Nephron progenitor cell (in vitro differentiated cells): ENCODE data around the gene CHRM2.

ENCODE experiments used
- DNase-seq: peaks from one replicate; pipeline ENCODE4 v3.0.0; 2021
- H3K27ac Mint-ChIP-seq: 2 replicates; pipeline ENCODE4 v1.8.0; 2021; ENCODE audit warnings: mild to moderate bottlenecking, moderate library complexity, mixed read lengths
- H3K27me3 Mint-ChIP-seq: 2 replicates; pipeline ENCODE4 v1.8.0; 2021; ENCODE audit warnings: mild to moderate bottlenecking, low read depth, mixed read lengths; ENCODE audit not compliant: poor library complexity
- H3K36me3 Mint-ChIP-seq: 2 replicates; pipeline ENCODE4 v1.8.0; 2021; ENCODE audit warnings: low read depth, mixed read lengths
- H3K4me1 Mint-ChIP-seq: 2 replicates; pipeline ENCODE4 v1.8.0; 2021; ENCODE audit warnings: mixed read lengths
- H3K4me3 Mint-ChIP-seq: 2 replicates; pipeline ENCODE4 v1.8.0; 2021; ENCODE audit warnings: mild to moderate bottlenecking, moderate library complexity, mixed read lengths
- H3K9me3 Mint-ChIP-seq: 2 replicates; pipeline ENCODE4 v1.8.0; 2021; ENCODE audit warnings: mild to moderate bottlenecking, moderate library complexity, mixed read lengths
- TF ChIP-seq, protein P1 (sequence below): fragments of 200-600 bp; sonication (generic); IDR thresholded peaks from 2 replicates; pipeline ENCODE4 v1.5.0; 2021; ENCODE audit warnings: antibody characterized with exemption

Gene CHRM2

DNA sequence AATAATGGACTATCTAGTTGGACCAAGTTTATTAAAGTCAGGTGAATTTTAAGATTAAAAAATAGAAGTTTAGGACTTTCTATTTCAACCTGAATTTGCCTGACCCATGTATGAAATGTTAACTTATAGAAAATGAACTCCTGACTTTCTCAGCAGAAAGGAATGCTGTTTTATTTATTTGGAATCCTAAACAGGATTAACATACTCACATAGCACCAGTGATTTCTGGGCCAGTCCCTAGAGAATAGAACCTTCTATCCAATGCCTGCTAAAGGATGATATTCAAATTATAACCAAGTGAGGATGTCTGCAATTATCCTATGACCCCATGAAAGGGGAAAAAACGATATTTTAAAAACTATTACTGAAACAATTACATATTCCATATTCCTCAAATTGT lies 148.8 kb downstream of the CHRM2 start:
- Mint-ChIP-seq H3K27me3 (peaks cover 3% of the 10 kb centered on the region), H3K27ac (no peak overlapping the region), H3K36me3 (no peaks in the 10 kb centered on the region), H3K4me1 (no peaks in the 10 kb centered on the region), H3K9me3 (no peaks in the 10 kb centered on the region), H3K4me3 (no peak overlapping the region)
- no peak for DNase-seq
- TF ChIP-seq, protein P1, sequence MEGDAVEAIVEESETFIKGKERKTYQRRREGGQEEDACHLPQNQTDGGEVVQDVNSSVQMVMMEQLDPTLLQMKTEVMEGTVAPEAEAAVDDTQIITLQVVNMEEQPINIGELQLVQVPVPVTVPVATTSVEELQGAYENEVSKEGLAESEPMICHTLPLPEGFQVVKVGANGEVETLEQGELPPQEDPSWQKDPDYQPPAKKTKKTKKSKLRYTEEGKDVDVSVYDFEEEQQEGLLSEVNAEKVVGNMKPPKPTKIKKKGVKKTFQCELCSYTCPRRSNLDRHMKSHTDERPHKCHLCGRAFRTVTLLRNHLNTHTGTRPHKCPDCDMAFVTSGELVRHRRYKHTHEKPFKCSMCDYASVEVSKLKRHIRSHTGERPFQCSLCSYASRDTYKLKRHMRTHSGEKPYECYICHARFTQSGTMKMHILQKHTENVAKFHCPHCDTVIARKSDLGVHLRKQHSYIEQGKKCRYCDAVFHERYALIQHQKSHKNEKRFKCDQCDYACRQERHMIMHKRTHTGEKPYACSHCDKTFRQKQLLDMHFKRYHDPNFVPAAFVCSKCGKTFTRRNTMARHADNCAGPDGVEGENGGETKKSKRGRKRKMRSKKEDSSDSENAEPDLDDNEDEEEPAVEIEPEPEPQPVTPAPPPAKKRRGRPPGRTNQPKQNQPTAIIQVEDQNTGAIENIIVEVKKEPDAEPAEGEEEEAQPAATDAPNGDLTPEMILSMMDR: no peak

DNA sequence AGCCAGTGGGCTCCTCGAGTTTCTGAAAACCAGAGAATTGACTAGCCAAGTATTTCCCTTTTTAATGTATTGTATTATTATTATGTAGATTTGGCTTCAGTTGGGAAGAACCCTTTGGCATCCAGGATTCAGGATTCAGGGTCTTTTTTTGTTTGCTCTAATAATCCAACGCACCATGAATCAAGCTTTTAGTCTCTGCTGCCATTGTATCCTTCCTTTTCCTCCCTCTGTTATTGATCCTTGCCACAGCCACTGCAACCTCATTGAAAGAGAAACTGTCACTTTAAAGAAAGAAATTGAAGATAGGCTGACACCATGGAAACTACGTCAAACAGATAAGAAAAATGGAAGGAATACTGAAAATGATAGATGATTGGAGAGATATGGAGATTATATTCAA lies 150.0 kb downstream of the CHRM2 start:
- Mint-ChIP-seq H3K4me1 (no peaks in the 10 kb centered on the region), H3K36me3 (no peaks in the 10 kb centered on the region), H3K27me3 (peaks cover 3% of the 10 kb centered on the region), H3K9me3 (no peaks in the 10 kb centered on the region), H3K4me3 (no peak overlapping the region), H3K27ac (no peak overlapping the region)
- no peak for DNase-seq
- TF ChIP-seq, protein P1: no peak

DNA sequence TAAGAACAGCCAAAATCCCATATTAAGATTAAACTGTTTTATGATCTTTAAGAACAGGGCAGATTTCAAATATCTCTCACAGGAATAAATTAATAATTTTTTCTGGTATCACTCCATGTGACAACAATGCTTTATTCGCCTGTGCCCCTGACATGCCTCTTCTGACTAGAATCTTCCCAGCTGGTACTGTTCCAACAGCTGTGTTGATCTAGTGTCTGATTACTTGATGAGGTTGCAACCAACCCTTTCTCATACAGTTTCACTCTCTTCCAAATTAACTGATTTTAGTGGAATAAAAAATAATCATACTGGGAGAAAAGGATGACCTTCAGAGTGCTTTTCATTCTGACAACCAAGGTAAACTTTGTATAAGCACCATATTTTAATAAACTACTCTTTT lies 151.9 kb downstream of the CHRM2 start:
- TF ChIP-seq, protein P1: no peak
- Mint-ChIP-seq H3K36me3 (no peaks in the 10 kb centered on the region), H3K27ac (no peak overlapping the region), H3K4me3 (no peak overlapping the region), H3K27me3 (peaks cover 3% of the 10 kb centered on the region), H3K9me3 (no peaks in the 10 kb centered on the region), H3K4me1 (no peaks in the 10 kb centered on the region)
- DNase-seq: no peak

DNA sequence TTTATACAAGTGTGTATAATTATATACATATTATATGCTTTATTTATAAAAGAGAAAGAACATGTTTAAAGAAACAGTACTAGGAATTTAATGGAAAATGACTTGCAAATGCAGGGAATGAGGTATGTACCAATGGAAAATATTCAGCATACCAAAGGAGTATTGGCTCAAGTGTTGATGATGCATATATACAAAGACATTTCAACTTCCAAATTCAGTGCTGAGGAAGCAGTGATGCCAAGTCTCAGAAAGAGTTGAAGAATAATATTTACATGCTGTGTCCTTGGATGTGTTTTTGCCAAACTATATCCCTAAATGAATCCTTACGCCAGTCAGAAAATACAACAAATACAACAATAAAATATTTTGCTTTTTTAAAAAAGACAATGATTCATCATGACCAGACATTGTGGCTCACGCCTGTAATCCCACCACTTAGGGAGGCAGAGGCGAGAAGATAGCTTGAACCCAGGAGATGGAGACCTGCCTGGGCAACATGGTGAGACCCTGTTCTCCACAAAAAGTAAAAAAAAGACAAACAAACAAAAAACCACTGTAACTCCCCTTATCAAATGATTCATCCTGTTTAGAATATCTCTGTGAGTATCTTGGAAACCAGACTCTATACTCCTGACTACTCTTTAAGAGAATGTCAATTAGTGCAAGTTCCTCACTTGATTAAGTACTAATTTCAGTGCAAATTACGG lies 157.2 kb downstream of the CHRM2 start:
- no peak overlapping the region for H3K4me3 Mint-ChIP-seq
- no peaks in the 10 kb centered on the region for H3K27me3 Mint-ChIP-seq
- TF ChIP-seq, protein P1: no peak
- DNase-seq: no peak
- no peaks in the 10 kb centered on the region for H3K9me3 Mint-ChIP-seq
- H3K36me3 Mint-ChIP-seq: no peaks in the 10 kb centered on the region
- no peaks in the 10 kb centered on the region for H3K4me1 Mint-ChIP-seq
- no peak overlapping the region for H3K27ac Mint-ChIP-seq

DNA sequence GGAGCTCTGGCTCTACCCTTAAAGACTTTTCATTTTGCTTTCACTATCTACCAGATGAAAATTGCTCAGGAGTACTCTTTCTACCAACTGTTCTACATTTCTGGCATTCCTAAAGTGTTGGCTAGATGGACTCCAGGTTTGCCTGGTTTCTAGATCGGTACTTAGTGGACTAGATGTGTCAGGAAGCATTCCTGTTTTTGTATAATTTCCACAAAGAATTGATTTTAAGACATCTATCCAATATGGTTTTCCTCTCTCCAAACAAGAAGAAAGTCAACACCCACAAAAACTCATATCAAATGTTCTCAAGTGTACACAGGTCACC lies 157.7 kb downstream of the CHRM2 start:
- TF ChIP-seq, protein P1: no peak
- no peaks in the 10 kb centered on the region for H3K27me3 Mint-ChIP-seq
- no peaks in the 10 kb centered on the region for H3K4me1 Mint-ChIP-seq
- no peaks in the 10 kb centered on the region for H3K9me3 Mint-ChIP-seq
- no peak for DNase-seq
- no peak overlapping the region for H3K4me3 Mint-ChIP-seq
- H3K36me3 Mint-ChIP-seq: no peaks in the 10 kb centered on the region
- H3K27ac Mint-ChIP-seq: no peak overlapping the region

DNA sequence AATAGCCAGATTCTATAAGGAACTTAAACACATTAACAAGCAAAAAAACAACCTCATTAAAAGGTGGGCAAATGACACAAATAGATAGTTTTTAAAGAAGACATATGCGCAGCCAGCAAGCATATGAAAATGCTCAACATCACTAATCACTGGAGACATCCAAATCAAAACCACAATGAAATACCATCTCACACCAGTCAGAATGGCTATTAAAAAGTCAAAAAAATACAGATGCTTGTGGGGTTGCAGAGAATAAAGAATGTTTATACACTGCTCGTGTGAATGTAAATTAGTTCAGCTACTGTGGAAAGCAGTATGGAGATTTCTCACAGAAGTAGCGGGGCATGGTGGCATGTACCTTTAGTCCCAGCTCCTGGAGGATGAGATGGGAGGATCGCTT lies 164.0 kb downstream of the CHRM2 start:
- no peak for DNase-seq
- H3K4me1 Mint-ChIP-seq: no peaks in the 10 kb centered on the region
- H3K27me3 Mint-ChIP-seq: no peaks in the 10 kb centered on the region
- TF ChIP-seq, protein P1: no peak
- H3K9me3 Mint-ChIP-seq: no peaks in the 10 kb centered on the region
- no peak overlapping the region for H3K4me3 Mint-ChIP-seq
- H3K27ac Mint-ChIP-seq: no peak overlapping the region
- H3K36me3 Mint-ChIP-seq: no peaks in the 10 kb centered on the region
